IMR-90 (cell line): Measurements from ENCODE around the gene CA9. TPM values are rescaled to one million over a fixed set of nuclear protein-coding genes. Genes with fewer than 3 reads are reported as not detected.

Experiments
- ATAC-seq: fragments of 200-7000 bp; cut with Tn5 transposase; 2 replicates; pipeline ENCODE4 v1.9.1; 2020; ENCODE audit warnings: low read depth, mild to moderate bottlenecking, moderate library complexity
- BruUV-seq: library from RNA; stranded (reverse); fragments of 400-500 nt; replicated peaks from 2 replicates; lab custom pipeline; 2021; lab: Mats Ljungman, UMichigan
- CTCF ChIA-PET: fragments of 300-600 bp; formaldehyde crosslinking; extraction: SDS; loops from one replicate; lab custom pipeline; 2021; ENCODE audit warnings: antibody characterized with exemption; lab: Yijun Ruan, JAX
- POLR2A ChIA-PET: fragments of 300-600 bp; sonication (Branson Sonifier 250); formaldehyde crosslinking; loops from one replicate; lab custom pipeline; 2022; ENCODE audit warnings: antibody characterized with exemption; ENCODE audit not compliant: unreplicated experiment; lab: Charles Lee
- DNase-seq: peaks from one replicate; pipeline ENCODE4 v3.0.0; 2013
- H2AFZ ChIP-seq: replicated peaks from 2 replicates; pipeline ENCODE3; 2013; ENCODE audit warnings: low read length, mild to moderate bottlenecking; ENCODE audit not compliant: poor library complexity
- H2AK5ac ChIP-seq: 2 replicates; pipeline ENCODE4 v1.6.1; 2013; ENCODE audit warnings: low read depth, low read length, inconsistent platforms
- H2AK9ac ChIP-seq: replicated peaks from 2 replicates; pipeline ENCODE3; 2013; ENCODE audit warnings: mild to moderate bottlenecking, low read depth, low read length, moderate library complexity; ENCODE audit not compliant: poor library complexity
- H2BK120ac ChIP-seq: 2 replicates; pipeline ENCODE4 v1.6.1; 2013; ENCODE audit warnings: low read depth, low read length, inconsistent platforms
- H2BK15ac ChIP-seq: 3 replicates; pipeline ENCODE4 v1.6.1; 2013; ENCODE audit warnings: low read depth, low read length, inconsistent platforms
- H2BK20ac ChIP-seq: 2 replicates; pipeline ENCODE4 v1.6.1; 2013; ENCODE audit warnings: low read depth, mild to moderate bottlenecking, inconsistent platforms, low read length, moderate library complexity
- H2BK5ac ChIP-seq: 2 replicates; pipeline ENCODE4 v1.6.1; 2013; ENCODE audit warnings: mild to moderate bottlenecking, low read depth, low read length, inconsistent platforms; ENCODE audit not compliant: poor library complexity, severe bottlenecking
- H3K14ac ChIP-seq: replicated peaks from 2 replicates; pipeline ENCODE4 v1.6.1; 2013; ENCODE audit warnings: low read depth, low read length, inconsistent platforms
- H3K18ac ChIP-seq: 2 replicates; pipeline ENCODE4 v1.6.1; 2013; ENCODE audit warnings: low read depth, low read length, control low read depth
- H3K23ac ChIP-seq: 2 replicates; pipeline ENCODE4 v1.6.1; 2013; ENCODE audit warnings: low read depth, low read length, inconsistent platforms
- H3K27ac ChIP-seq: 2 replicates; pipeline ENCODE4 v1.5.1; 2013; ENCODE audit warnings: mild to moderate bottlenecking, control low read depth, low read length; ENCODE audit not compliant: insufficient read depth
- H3K27me3 ChIP-seq: 2 replicates; pipeline ENCODE4 v1.6.1; 2013; ENCODE audit warnings: low read length; ENCODE audit not compliant: control insufficient read depth, insufficient read depth
- H3K36me3 ChIP-seq: 2 replicates; pipeline ENCODE4 v1.6.1; 2013; ENCODE audit warnings: low read length, mixed read lengths; ENCODE audit not compliant: control insufficient read depth, insufficient read depth
- H3K4ac ChIP-seq: 2 replicates; pipeline ENCODE4 v1.6.1; 2013; ENCODE audit warnings: low read depth, low read length, inconsistent platforms
- H3K4me1 ChIP-seq: 2 replicates; pipeline ENCODE4 v1.6.1; 2013; ENCODE audit warnings: low read length, mixed read lengths; ENCODE audit not compliant: control insufficient read depth, insufficient read depth
- H3K4me2 ChIP-seq: 2 replicates; pipeline ENCODE4 v1.6.1; 2013; ENCODE audit warnings: low read depth, mild to moderate bottlenecking, control low read depth, low read length, moderate library complexity
- H3K4me3 ChIP-seq: 2 replicates; pipeline ENCODE4 v1.5.1; 2013; ENCODE audit warnings: low read depth, mild to moderate bottlenecking, control low read depth, low read length, moderate library complexity; ENCODE audit not compliant: insufficient read depth
- H3K56ac ChIP-seq: 2 replicates; pipeline ENCODE4 v1.6.1; 2013; ENCODE audit warnings: low read length, inconsistent platforms; ENCODE audit not compliant: insufficient read depth; ENCODE audit errors: extremely low read depth
- H3K79me1 ChIP-seq, 2 experiments: 2 replicates each; pipeline ENCODE4 v1.6.1; 2013; ENCODE audit warnings: low read length in 2 of 2, inconsistent platforms in 1 of 2, low read depth in 1 of 2
- H3K9ac ChIP-seq: 2 replicates; pipeline ENCODE4 v1.6.1; 2013; ENCODE audit warnings: low read depth, low read length, control low read depth
- H3K9me1 ChIP-seq: 2 replicates; pipeline ENCODE4 v1.6.1; 2013; ENCODE audit warnings: low read length, inconsistent platforms; ENCODE audit not compliant: insufficient read depth
- H3K9me3 ChIP-seq: 2 replicates; pipeline ENCODE4 v1.6.1; 2013; ENCODE audit warnings: low read length; ENCODE audit not compliant: control insufficient read depth, insufficient read depth
- H4K20me1 ChIP-seq: 2 replicates; pipeline ENCODE4 v1.6.1; 2013; ENCODE audit warnings: low read length, inconsistent platforms; ENCODE audit not compliant: insufficient read depth
- H4K5ac ChIP-seq: 2 replicates; pipeline ENCODE4 v1.6.1; 2013; ENCODE audit warnings: mild to moderate bottlenecking, low read depth, low read length, control low read depth
- H4K8ac ChIP-seq, 2 experiments: 2 replicates each; pipeline ENCODE4 v1.6.1; 2013; ENCODE audit warnings: low read depth in 2 of 2, low read length in 2 of 2, control low read depth in 1 of 2, inconsistent platforms in 1 of 2
- H4K91ac ChIP-seq: 2 replicates; pipeline ENCODE4 v1.6.1; 2013; ENCODE audit warnings: low read depth, low read length, inconsistent platforms; ENCODE audit not compliant: insufficient read depth
- BHLHE40 ChIP-seq: fragments of 150-350 bp; IDR thresholded peaks from 2 replicates; pipeline ENCODE4 v1.6.1; 2016; ENCODE audit warnings: mild to moderate bottlenecking, low read depth, low read length
- CHD1 ChIP-seq: IDR thresholded peaks from 2 replicates; pipeline ENCODE4 v1.6.1; 2012; ENCODE audit warnings: low read depth, low read length, improper control_type of control experiment
- MXI1 ChIP-seq: IDR thresholded peaks from 2 replicates; pipeline ENCODE4 v1.6.1; 2012; ENCODE audit warnings: low read depth, mild to moderate bottlenecking, low read length, moderate library complexity, borderline replicate concordance
- RAD21 ChIP-seq: IDR thresholded peaks from 2 replicates; pipeline ENCODE4 v1.6.1; 2012; ENCODE audit warnings: low read length, improper control_type of control experiment
- RCOR1 ChIP-seq: IDR thresholded peaks from 2 replicates; pipeline ENCODE4 v1.6.1; 2012; ENCODE audit warnings: mild to moderate bottlenecking, low read length, improper control_type of control experiment; ENCODE audit not compliant: insufficient replicate concordance
- WGBS, 2 experiments: methylation state at CpG; one replicate each; pipeline versions ENCODE4 v1.1.5 to v1.1.7; 2013; ENCODE audit warnings: missing lambda C conversion rate in 2 of 2; ENCODE audit not compliant: insufficient read length in 1 of 2; ENCODE audit errors: extremely low coverage in 2 of 2; 5-methylcytosine and 5-hydroxymethylcytosine counted together
- dilution Hi-C: fragments of 300-500 bp; cut with HindIII; formaldehyde crosslinking; loops from one replicate; pipeline ENCODE4 v1.14.3; 2018; ENCODE audit warnings: low sequenced_read_pairs; ENCODE audit not compliant: unreplicated experiment
- in situ Hi-C: fragments of 300-500 bp; cut with MboI; formaldehyde crosslinking; loops from 3 replicates; pipeline ENCODE4 v1.14.3; 2019; ENCODE audit warnings: low sequenced_read_pairs, inconsistent platforms, mixed read lengths
- intact Hi-C: fragments of 100-400 bp; cut with micrococcal nuclease; formaldehyde crosslinking; loops from 2 replicates; pipeline ENCODE4 v1.10.0; 2022
- polyA plus RNA-seq, 3 experiments: library from polyadenylated mRNA; depleted of rRNA; stranded (reverse); fragments of >200 nt; gene quantifications; 2 replicates each; pipeline ENCODE4 v1.2.3, GENCODE V29; 2012; ENCODE audit warnings: low replicate concordance in 1 of 3
- total RNA-seq: library from RNA; depleted of rRNA; stranded (reverse); fragments of >200 nt; gene quantifications from 2 replicates; pipeline ENCODE4 v1.2.3, GENCODE V29; 2012

CA9 gene
- total and polyA plus RNA-seq, 2 of the 4 experiments (the other 2 are of a cell fraction), result 0.54 to 3.9 TPM

- no peak overlapping the region for H3K4ac ChIP-seq
- no peaks in the 10 kb centered on the region for H3K27me3 ChIP-seq
- H2AK5ac ChIP-seq, result no peak overlapping the region
- H3K18ac ChIP-seq, result no peak overlapping the region
- no peaks in the 10 kb centered on the region for H3K9me3 ChIP-seq
- intact Hi-C loops, result no loop called here
- H4K8ac ChIP-seq, result 0 out of 4 replicates have a peak overlapping the region, but pooled peaks of 1 of the 2 experiments have one; percentile 12
- H2AFZ ChIP-seq, result no peak overlapping the region
- no peak overlapping the region for H2BK20ac ChIP-seq
- H3K9ac ChIP-seq, result no peak overlapping the region
- H3K14ac ChIP-seq, result no peak overlapping the region
- WGBS, 2 experiments, result no CpG with 5 or more reads among the region's 4 CpGs
- no peak overlapping the region for H2BK15ac ChIP-seq
- ATAC-seq (no peak), DNase-seq (no peak)
- H3K9me1 ChIP-seq, result 0 out of 2 replicates have a peak, but pooled peaks cover 2% of the 10 kb centered on the region
- H4K91ac ChIP-seq, result no peak overlapping the region
- CTCF ChIA-PET, result no interaction called here
- no peak overlapping the region for H2BK120ac ChIP-seq
- POLR2A ChIA-PET, result no interaction called here
- dilution Hi-C loops, result no loop called here
- no peak overlapping the region for H3K4me2 ChIP-seq
- H3K36me3 ChIP-seq, result peaks cover 87% of the 10 kb centered on the region
- H4K5ac ChIP-seq, result no peak overlapping the region
- H3K27ac ChIP-seq, result no peak overlapping the region
- TF ChIP-seq RCOR1 (no peak), MXI1 (no peak), RAD21 (no peak), CHD1 (no peak), BHLHE40 (no peak)
- H3K79me1 ChIP-seq, result peaks cover 54 to 84% of the 10 kb centered on the region in 2 experiments
- H3K23ac ChIP-seq, result no peak overlapping the region
- H2BK5ac ChIP-seq, result no peak overlapping the region
- BruUV-seq, result TSS peak; percentile 84
- H4K20me1 ChIP-seq, result peaks cover 36% of the 10 kb centered on the region
- in situ Hi-C loops, result no loop called here
- H3K4me1 ChIP-seq, result no peaks in the 10 kb centered on the region
- no peak overlapping the region for H3K4me3 ChIP-seq
- H3K56ac ChIP-seq, result no peak overlapping the region
- H2AK9ac ChIP-seq, result no peak overlapping the region
Measured at GRCh38 chr9:35719546-35719945, 45.8 kb downstream of the CA9 start.
